Left hindlimb (tissue), 1 donor: ENCODE measurements around the gene TRAF2.

Experiments used
- DNase-seq: peaks from one replicate; pipeline ENCODE4 v3.0.0-alpha.2; 2018

TRAF2 gene

DNA sequence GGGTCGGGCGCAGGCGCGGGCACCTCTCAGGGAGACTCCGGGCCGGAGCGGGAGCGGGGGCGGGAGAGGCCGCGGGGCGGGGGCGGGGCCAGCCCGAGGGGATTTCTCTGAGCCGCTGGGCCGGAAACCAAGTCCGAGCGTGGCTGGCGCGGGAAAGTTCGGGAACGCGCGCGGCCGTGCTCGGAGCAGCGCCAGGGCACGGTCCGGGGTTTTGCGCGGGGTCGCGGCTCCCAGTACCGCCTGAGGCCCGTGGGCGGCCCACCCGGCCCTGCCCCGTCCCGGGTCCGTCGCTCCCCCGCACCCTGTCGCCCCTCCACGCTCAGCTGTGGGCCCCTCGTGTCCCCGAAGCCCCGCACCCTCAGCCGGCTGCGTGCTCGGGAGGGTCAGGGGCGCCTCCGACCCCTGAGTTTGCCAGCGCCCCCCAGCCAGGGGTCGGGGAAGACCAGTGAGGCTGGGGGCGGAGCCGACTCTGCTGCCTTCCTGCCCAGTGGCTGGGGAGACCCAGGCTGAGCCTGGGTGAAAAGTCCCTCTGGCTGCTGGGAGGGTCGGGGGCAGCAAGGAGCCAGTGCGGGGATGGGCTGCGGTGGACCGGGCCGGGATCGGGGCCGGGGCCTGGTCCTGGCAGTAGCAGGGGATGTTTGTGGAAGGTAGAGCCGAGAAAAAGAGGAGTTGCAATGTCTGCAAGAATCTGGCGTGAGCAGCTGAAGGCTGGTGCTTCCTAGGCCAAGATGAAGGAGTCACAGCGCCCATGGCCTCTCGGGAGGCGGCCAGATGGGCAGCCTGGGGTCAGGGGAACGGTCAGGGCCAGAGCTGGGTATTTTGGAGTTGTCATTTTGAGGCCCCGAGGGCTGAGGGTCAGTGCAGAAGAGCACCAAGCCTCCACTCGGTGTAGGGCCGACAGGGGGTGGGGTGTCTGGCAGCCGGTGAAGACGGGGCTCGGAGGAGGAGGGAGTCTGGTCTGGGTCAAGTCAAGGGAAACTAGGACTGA lies 588 bp downstream of the TRAF2 start:
- peak; percentile 47 for DNase-seq

GRCh38 chr9:136888454-136888853 lies 2.1 kb downstream of the TRAF2 start:
- no peak for DNase-seq

GRCh38 chr9:136889858-136890257 lies 3.5 kb downstream of the TRAF2 start:
- no peak for DNase-seq

DNA sequence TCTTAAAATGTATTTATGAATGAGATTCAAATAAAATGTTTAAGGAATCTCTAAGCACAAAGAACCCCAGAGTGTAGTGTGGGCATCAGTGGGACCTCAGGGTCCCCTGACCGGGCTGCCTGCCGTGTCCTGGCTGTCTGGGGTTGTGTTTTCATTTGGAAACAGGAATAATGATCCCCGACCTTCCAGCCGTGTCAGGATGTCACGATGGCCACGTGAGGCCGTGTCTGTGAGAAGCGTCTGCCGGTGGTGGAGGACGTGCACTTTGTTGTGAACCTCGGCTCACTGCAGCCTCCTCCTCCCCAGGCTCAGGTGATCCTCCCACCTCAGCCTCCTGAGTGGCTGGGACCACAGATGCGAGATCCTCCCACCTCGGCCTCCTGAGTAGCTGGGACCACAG lies 4.3 kb downstream of the TRAF2 start:
- DNase-seq: no peak

GRCh38 chr9:136896027-136896426 lies 9.7 kb downstream of the TRAF2 start:
- no peak for DNase-seq

GRCh38 chr9:136898483-136899100 lies 12.3 kb downstream of the TRAF2 start:
- DNase-seq: no peak

DNA sequence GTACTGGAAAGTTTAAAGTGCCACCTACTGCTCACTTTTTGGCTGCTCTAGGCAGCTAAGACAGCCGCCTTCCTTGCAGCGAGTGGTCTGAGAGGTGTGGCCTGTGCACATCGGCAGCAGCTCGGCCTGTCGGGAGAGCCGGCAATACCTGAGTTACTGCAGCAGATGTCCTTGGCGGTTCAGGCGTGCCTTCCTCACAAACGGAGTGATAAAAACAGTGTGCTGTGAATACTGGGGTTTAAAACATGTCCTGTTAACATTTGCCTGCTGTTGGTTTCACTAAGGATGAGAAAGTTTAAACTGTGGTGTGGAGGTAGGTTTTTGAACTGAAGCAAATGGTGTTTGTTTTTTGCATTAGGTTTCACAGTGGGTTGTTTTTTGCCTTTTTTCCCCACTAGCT lies 12.9 kb downstream of the TRAF2 start:
- DNase-seq: no peak

- no peak for DNase-seq
These were observed 14.2 kb downstream of the TRAF2 start for GRCh38 chr9:136900556-136900955.

- no peak for DNase-seq
These were observed 14.7 kb downstream of the TRAF2 start for GRCh38 chr9:136900988-136901515.

DNA sequence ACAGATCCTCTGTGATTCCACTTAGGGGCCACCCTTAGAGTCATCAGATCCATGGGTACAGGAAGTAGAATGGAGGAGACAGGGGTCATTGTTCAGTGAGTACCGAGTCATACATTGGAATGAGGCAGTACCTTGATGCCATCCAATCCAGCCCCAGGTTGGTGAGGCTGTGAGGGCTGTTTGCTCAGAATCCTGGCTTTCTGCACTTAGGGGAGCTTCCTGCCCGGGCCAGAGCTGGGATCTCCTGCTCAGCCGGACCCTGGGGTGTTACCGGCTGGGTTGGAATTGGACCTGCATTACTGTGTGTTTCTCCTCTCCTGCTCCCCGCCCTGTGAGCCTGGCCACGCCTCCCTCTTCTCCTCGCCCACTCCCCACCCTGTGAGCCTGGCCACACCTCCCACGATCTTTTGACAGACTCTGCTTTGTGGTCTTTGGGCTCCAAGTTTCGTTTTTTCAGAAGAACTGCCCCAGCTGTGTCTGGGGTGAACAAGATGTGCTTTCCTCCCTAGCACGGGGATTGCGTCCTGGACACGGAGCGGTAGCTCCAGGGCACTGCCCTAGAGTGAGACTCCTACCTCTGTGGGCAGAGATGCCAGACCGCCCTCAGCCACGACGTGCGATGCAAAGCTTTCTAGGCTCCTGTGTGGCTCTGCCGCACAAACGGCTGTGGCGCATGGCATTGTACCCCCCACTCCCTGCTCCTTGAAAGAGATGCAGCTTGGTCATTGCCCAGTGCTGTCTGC lies 15.4 kb downstream of the TRAF2 start:
- no peak for DNase-seq

GRCh38 chr9:136902259-136902821 lies 16.0 kb downstream of the TRAF2 start:
- DNase-seq: no peak

GRCh38 chr9:136903041-136903554 lies 16.8 kb downstream of the TRAF2 start:
- DNase-seq: no peak

- no peak for DNase-seq
These were observed 19.9 kb downstream of the TRAF2 start for GRCh38 chr9:136906266-136906665.

- no peak for DNase-seq
These were observed 20.9 kb downstream of the TRAF2 start for GRCh38 chr9:136907011-136907914.

DNA sequence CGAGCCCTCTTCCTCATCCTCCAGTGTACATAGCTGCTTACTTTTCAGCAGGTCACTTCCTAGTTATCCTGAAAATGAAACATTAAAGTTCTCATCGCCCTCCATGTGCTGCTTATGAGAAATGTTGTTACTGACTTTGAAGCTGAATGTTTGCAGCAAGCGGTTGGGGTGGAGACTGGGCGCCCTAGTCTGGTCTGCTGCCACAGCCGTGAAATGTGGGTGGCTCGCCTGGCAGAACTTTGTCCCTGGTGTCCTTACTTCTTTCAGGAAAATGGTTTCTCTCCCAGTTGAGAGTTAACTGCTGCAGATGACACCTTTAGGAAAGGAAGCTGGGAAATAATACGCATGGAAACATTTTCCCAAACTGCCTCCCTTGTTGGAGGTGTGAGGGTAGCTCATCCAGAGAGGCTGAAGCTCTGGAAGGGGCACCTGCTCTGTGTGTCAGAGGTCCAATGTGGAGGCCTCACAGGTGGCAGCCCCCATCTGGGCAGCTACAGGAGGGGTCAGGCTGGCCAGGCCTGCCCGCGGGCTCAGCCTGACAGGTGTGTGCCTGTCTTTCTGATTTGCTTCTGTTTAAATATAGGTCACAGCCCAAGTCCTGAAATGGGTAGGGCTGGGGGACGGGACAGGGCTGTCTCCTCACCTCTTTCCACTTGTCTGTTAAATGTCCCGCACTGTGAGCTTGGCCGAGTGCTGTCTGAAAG lies 24.0 kb downstream of the TRAF2 start:
- DNase-seq: no peak

DNA sequence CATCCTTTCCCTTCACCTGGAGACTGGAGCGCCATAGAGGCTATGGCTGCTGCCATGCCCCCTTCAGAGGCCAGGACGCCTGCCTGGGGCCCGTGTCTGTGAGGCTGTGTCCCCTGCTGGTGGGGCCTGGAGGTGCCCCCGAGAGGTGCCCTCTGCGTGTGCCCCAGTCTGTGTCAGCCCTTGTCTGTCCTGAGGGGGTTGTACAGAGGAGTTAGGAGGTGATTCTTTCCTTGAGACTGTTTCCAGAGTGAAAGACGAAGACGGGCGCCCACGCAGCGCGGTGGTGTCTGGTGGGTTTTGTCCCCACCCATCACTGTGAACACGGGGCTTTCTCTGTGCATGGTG lies 24.6 kb downstream of the TRAF2 start:
- no peak for DNase-seq

DNA sequence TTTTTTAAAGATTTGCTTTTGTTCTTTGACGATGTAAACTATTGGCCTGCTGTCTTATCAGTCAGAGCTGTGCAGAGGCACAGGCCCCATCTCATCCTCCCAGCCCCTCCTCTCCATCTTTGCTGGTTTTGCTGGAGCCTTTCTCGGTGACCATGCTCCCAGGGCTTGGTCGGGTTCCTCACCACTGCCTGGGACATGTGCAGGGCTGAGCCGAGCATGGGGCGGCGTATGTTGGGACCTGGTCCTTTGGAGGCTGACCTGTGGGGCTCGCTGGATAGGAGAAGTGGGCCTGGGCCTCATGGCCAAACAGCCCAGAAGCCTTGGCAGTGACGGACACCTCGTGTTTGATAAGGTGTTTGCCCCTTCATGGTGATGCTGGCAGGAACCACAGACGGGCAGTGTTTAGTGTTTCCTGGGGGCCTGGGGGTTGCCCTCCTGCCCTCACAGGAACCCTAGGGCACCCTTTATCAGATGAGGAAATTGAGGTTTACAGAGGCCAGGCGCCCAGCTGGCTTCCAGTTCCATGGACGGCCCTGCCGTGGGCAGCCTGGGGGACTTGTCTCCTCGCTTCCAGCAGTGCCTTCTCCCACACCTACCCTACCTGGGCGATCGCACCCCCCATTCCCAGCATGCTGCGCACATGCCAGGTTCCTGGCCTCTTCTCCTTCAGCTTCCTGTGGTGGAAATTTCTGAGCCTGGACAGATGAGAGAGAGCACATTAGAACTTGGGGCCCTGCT lies 27.6 kb downstream of the TRAF2 start:
- no peak for DNase-seq

GRCh38 chr9:136915632-136916329 lies 29.5 kb downstream of the TRAF2 start:
- DNase-seq: no peak

- DNase-seq: no peak
These were observed 30.2 kb downstream of the TRAF2 start for GRCh38 chr9:136916330-136917184.
